Measurements from ENCODE around the gene COL5A2. TPM values are rescaled to one million over a fixed set of nuclear protein-coding genes. Genes with fewer than 3 reads are reported as not detected.

The COL5A2 gene
- total RNA-seq, 2 experiments from 2014 or later = 0.37 to 0.72 TPM

DNA sequence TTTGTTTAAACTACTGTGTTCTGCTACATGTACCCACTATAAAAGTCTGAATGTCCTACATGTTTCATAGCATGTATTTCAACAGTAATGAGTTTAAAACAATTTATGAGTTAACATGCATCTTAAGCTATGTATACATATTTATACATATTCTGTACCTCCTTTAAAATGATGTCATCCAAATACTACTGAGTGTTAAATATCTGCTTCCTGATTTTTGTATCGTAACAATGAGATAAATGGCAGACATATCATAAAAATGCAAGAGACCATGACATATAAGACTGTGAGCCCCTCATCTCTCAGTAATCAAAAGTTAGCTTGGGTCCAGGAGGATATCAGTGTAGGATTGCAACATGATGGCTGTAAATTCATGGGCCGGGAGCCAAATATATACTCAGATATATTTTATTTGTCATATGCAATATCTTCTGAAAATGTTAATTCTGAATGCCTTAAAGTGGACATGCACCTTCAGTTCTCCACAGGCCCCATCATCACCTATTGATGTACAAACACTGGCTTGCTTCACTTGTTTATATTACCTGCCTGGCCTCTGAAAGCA lies 3.6 kb downstream of the COL5A2 start:
- no peak overlapping the region for H3K27ac Mint-ChIP-seq
- H3K4me1 Mint-ChIP-seq = peaks cover 5% of the 10 kb centered on the region
- no peaks in the 10 kb centered on the region for H3K36me3 Mint-ChIP-seq (ENCODE audit: low read depth)
- CTCF ChIA-PET = no interaction called here
- POLR2A ChIA-PET = no interaction called here
- no peaks in the 10 kb centered on the region for H3K9me3 Mint-ChIP-seq
- peaks cover 13% of the 10 kb centered on the region for H3K27me3 Mint-ChIP-seq
- no peak for DNase-seq
- no peak overlapping the region for H3K4me3 Mint-ChIP-seq

DNA sequence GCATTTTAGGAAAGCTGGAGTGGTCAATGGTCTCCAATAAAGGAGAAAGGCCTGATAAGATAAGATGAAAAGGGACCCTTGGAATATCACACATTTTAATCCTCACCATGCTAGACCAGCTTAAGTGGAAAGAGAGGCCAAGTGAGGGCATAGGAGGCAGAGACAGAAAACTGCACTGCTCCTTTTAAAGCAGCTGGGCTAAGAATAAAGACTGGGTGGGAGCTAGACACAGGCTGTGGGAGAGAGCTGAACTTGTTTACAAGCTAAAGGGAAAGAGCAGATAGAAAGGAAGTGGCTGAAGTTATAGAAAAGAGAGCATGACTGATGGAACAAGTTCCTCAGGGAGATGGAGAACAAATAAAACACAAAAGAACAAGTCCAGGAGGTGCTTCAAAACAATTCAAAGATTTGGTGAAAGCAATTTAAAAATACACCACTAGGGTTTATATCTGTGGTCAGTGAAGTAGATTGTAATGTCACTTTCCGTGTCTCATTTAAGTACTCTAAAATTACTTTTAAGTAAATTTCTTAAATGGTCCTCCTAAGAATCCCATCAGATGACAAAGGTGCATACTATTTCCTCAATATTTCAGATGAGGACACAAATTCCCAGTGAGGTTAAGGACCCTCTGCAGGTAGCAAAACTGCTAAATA lies 7.5 kb downstream of the COL5A2 start:
- POLR2A ChIA-PET = no interaction called here
- DNase-seq = no peak
- H3K36me3 Mint-ChIP-seq (ENCODE audit: low read depth) = no peaks in the 10 kb centered on the region
- H3K4me1 Mint-ChIP-seq = no peaks in the 10 kb centered on the region
- H3K9me3 Mint-ChIP-seq = no peaks in the 10 kb centered on the region
- H3K4me3 Mint-ChIP-seq = no peak overlapping the region
- CTCF ChIA-PET = no interaction called here
- H3K27ac Mint-ChIP-seq = no peak overlapping the region
- H3K27me3 Mint-ChIP-seq = no peaks in the 10 kb centered on the region

DNA sequence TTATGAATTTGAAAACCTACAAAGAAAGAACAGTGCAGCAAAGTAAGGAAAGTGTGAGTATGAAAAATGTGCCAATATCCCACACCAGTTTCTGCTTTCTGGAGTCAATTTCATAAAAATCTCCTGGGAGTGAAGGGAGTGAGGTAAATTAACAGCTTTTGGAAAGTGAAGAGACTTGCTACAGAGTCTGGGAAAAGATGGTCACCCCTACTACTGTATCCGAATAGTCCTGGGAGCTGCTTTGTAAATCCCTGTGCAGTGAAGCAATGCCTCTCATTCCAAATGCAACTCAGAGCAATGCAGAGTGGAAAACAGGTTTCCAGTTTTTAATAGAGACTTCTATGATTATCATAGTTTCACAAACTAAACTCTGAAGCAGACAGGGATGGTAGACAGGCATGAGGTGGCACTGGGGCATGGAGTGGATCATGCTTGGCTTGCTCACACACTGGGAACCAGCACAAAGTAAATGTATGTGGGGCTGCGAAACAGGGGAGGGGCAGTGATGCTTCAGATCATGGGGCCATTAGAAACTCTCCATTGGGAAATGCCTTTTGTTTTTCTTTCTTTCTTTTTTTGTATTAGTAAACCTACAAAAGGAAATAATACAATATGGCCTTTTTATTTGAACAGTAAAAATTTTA lies 10.6 kb downstream of the COL5A2 start:
- Mint-ChIP-seq H3K9me3 (no peaks in the 10 kb centered on the region), H3K4me3 (no peak overlapping the region), H3K27me3 (no peaks in the 10 kb centered on the region), H3K27ac (no peak overlapping the region), H3K36me3 (ENCODE audit: low read depth) (no peaks in the 10 kb centered on the region), H3K4me1 (no peaks in the 10 kb centered on the region)
- CTCF ChIA-PET = no interaction called here
- POLR2A ChIA-PET = no interaction called here
- DNase-seq = no peak

DNA sequence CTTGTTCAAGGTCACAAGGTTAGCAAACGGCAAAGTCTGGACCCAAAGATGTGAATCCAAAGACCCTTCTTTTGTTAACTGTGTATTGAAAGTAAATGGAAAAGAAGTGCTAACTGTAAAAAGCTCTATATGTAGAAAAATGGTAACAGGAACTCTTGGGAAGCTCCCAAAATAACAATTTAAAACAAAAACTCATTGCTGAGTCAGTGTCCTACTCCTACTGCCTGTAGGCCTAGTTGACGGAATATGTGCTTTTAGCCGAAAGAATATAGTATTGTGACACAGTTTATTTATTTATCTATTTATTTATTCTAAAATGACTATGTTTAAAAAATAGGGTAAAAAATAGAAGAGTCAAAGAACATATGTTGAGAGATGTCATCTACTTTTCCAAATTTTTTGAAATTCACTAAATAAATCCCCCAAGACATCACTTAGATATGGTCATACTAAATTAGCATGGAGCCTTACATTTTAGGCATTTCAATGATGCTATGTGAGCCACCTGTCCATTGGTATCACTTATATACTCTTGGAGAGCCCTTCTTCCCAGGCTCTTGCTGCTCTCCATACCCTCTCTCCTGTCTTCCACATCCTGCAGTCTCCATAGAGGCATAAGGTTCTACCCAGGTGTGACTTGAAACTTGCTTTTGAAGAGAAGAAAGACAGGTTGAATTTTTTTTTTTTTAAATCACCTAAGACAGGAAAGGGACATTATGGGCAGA lies 13.7 kb downstream of the COL5A2 start:
- no peaks in the 10 kb centered on the region for H3K4me1 Mint-ChIP-seq
- ChIA-PET CTCF (no interaction called here), POLR2A (no interaction called here)
- no peaks in the 10 kb centered on the region for H3K27me3 Mint-ChIP-seq
- no peak overlapping the region for H3K4me3 Mint-ChIP-seq
- H3K9me3 Mint-ChIP-seq = no peaks in the 10 kb centered on the region
- H3K36me3 Mint-ChIP-seq (ENCODE audit: low read depth) = no peaks in the 10 kb centered on the region
- no peak overlapping the region for H3K27ac Mint-ChIP-seq
- no peak for DNase-seq

DNA sequence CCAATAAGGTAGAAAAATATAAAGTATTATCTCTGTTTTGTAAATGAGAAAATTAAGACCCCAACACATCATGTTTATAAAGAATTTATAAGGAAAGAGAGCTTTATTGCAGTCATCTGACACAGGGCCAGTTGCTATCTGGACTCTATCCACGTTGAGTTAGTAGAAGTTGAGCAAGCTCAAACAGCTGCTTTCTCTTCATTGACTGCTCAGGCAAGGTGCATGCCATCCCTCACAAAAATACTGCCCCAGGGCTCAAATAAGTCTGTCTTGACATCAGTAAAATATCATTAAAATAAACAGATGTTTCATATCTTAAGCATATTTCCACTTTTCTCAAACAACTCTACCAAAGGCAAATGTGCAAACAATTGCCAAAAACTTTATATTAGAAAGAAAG lies 14.8 kb downstream of the COL5A2 start:
- Mint-ChIP-seq H3K27me3 (no peaks in the 10 kb centered on the region), H3K4me1 (no peaks in the 10 kb centered on the region), H3K27ac (no peak overlapping the region), H3K36me3 (ENCODE audit: low read depth) (no peaks in the 10 kb centered on the region), H3K9me3 (no peaks in the 10 kb centered on the region), H3K4me3 (no peak overlapping the region)
- POLR2A ChIA-PET = no interaction called here
- DNase-seq = no peak
- CTCF ChIA-PET = no interaction called here

DNA sequence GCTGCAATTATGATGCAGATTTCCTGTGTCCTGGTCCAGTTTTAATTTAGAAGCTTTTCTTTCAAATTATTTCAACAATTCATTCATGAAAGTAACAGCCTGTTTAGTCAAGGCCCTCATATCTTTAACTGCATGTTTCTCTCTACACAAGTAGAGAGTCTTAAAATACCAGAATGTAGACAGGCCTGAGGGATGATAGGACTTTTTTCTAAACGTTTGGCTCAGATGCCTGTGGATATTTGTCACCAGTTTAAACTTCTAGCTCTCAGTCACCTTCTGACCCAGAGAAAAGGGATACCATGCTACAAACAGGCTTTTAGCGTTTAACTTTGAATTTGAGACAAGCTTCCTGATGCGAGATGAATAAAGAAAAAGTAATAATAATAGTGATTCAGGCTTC lies 15.7 kb downstream of the COL5A2 start:
- Mint-ChIP-seq H3K9me3 (no peaks in the 10 kb centered on the region), H3K4me1 (no peaks in the 10 kb centered on the region), H3K27ac (no peak overlapping the region), H3K4me3 (no peak overlapping the region), H3K36me3 (ENCODE audit: low read depth) (no peaks in the 10 kb centered on the region), H3K27me3 (no peaks in the 10 kb centered on the region)
- no peak for DNase-seq
- ChIA-PET POLR2A (no interaction called here), CTCF (interaction anchor here (0.6 to 0.7 kb wide), 2 partner anchors 18 to 48 kb away, joined by 3 to 4 read pairs; no protein-coding TSS in a partner anchor)

DNA sequence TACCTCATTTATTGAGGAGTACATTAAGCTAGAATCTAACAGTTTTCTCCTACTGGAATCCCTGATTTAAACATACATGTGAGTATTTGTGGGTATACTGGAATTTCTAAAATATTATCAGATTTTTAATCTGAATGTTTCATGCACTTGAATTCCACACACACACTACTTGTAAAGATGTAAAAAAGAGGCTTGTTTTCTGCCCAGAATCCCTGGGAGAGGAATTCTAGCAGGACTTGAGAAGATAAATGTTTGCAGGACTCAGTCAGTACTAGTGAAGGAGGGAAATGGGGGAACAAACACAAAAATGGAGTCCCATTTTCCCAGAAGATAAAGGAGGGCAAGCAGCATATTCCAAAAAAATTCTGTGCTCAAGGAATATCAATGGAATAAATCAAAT lies 17.0 kb downstream of the COL5A2 start:
- H3K4me3 Mint-ChIP-seq = no peak overlapping the region
- DNase-seq = no peak
- CTCF ChIA-PET = no interaction called here
- H3K36me3 Mint-ChIP-seq (ENCODE audit: low read depth) = no peaks in the 10 kb centered on the region
- no peaks in the 10 kb centered on the region for H3K27me3 Mint-ChIP-seq
- no peaks in the 10 kb centered on the region for H3K9me3 Mint-ChIP-seq
- POLR2A ChIA-PET = no interaction called here
- H3K4me1 Mint-ChIP-seq = no peaks in the 10 kb centered on the region
- no peak overlapping the region for H3K27ac Mint-ChIP-seq

DNA sequence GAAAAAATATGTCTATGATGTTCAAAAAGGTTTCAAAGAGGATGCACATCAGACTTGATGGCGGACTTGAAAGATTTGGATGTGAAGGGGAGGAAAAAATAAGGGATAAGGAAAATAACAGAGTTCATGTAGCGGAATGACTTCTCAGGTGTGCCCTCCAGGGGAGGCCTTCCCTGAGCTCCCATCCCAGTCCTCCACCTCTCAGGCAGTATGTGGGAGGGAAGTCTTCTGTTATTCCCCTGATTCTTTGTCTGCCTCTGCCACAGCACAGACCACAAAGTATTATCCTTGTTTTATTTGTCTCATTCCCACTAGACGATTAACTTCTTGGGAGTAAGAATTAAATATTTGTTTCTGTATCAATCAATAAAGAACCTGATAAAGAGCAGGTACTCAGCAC lies 17.7 kb downstream of the COL5A2 start:
- no peaks in the 10 kb centered on the region for H3K36me3 Mint-ChIP-seq (ENCODE audit: low read depth)
- H3K9me3 Mint-ChIP-seq = no peaks in the 10 kb centered on the region
- H3K27ac Mint-ChIP-seq = no peak overlapping the region
- H3K27me3 Mint-ChIP-seq = no peaks in the 10 kb centered on the region
- H3K4me3 Mint-ChIP-seq = no peak overlapping the region
- ChIA-PET CTCF (no interaction called here), POLR2A (no interaction called here)
- DNase-seq = no peak
- H3K4me1 Mint-ChIP-seq = no peaks in the 10 kb centered on the region

DNA sequence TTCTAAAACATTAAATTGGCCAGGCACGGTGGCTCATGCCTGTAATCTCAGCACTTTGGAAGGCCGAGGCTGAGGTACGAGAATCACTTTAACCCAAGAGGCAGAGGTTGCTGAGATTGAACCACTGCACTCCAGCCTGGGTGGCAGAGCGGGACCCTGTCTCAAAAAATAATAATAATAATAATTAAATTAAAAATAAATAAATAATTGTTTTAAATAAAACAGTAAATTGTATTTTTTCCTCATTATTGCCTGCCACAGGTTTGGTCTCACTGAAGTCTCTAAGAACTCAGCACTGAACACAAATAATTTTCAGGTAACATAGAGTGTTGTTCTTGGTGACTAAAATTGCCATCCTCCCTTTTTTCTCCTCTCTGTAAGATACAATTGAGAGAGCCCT lies 19.8 kb downstream of the COL5A2 start:
- CTCF ChIA-PET = interaction anchor here (0.7 kb wide), 1 partner anchor 286 kb away, joined by 3 read pairs; no protein-coding TSS in a partner anchor
- Mint-ChIP-seq H3K27ac (no peak overlapping the region), H3K4me1 (no peaks in the 10 kb centered on the region), H3K9me3 (no peaks in the 10 kb centered on the region), H3K27me3 (no peaks in the 10 kb centered on the region), H3K4me3 (no peak overlapping the region), H3K36me3 (ENCODE audit: low read depth) (no peaks in the 10 kb centered on the region)
- no peak for DNase-seq
- POLR2A ChIA-PET = no interaction called here

DNA sequence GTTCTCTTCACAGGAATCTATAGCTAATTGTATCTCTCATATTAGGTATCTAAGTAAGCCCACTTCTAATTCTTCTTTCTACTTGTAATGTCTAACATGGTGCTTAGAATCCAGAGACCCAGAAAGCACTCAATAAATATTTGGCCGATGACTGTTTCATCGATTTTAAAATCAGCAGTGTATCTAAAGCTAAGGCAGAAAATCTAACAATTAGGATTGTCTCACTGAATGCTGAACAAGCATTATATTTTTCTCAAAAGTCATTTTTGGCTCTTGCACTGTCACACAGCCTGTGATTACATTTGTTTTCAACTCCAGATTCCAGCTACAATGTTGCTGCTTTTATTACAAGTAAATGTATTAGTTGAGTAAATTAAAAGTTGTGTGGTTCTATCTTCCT lies 20.3 kb downstream of the COL5A2 start:
- DNase-seq = no peak
- Mint-ChIP-seq H3K4me1 (no peaks in the 10 kb centered on the region), H3K27ac (no peak overlapping the region), H3K9me3 (no peaks in the 10 kb centered on the region), H3K27me3 (no peaks in the 10 kb centered on the region), H3K4me3 (no peak overlapping the region), H3K36me3 (ENCODE audit: low read depth) (no peaks in the 10 kb centered on the region)
- POLR2A ChIA-PET = no interaction called here
- CTCF ChIA-PET = interaction anchor here (0.7 kb wide), 1 partner anchor 286 kb away, joined by 3 read pairs; no protein-coding TSS in a partner anchor

DNA sequence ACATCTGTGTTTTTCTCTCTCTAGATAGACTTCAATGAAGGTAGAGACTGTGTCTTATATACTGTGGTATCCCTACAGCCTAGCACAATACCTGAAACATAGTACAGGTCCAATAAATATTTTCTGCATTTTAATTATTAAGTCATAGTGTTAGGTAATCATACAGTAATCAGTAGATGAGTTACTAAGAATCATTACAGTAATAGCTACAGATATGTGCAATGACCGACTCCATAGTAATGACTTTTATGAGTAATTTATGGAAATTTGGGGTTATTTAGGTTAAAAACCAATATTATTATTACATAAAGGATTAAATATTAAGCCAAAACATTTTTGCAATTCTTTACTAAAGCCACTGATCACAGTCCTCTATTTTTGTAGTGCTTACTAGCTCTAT lies 21.6 kb downstream of the COL5A2 start:
- H3K9me3 Mint-ChIP-seq = no peaks in the 10 kb centered on the region
- H3K4me3 Mint-ChIP-seq = no peak overlapping the region
- no peaks in the 10 kb centered on the region for H3K36me3 Mint-ChIP-seq (ENCODE audit: low read depth)
- no peaks in the 10 kb centered on the region for H3K27me3 Mint-ChIP-seq
- H3K4me1 Mint-ChIP-seq = no peaks in the 10 kb centered on the region
- CTCF ChIA-PET = no interaction called here
- no peak for DNase-seq
- POLR2A ChIA-PET = no interaction called here
- no peak overlapping the region for H3K27ac Mint-ChIP-seq

DNA sequence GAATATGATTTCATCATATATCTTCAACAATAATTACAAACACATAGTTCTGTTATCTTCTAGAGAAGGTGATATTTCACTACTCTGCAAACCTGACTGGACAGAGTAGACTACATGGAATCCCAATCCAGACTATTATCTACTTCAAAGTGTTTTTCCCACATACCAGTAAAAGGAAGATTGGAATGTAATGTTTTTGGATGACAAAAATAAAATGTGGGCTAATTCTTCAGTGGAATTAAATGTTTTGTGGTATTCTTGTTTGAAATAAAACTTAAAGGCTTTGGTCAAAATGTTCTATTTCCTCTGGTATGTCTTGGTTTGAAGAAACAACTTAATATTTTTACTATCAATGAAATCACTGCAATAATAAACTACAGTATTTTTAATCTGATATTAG lies 22.1 kb downstream of the COL5A2 start:
- Mint-ChIP-seq H3K27me3 (no peaks in the 10 kb centered on the region), H3K4me1 (no peaks in the 10 kb centered on the region), H3K27ac (no peak overlapping the region), H3K9me3 (no peaks in the 10 kb centered on the region), H3K4me3 (no peak overlapping the region), H3K36me3 (ENCODE audit: low read depth) (no peaks in the 10 kb centered on the region)
- ChIA-PET POLR2A (no interaction called here), CTCF (no interaction called here)
- DNase-seq = no peak

DNA sequence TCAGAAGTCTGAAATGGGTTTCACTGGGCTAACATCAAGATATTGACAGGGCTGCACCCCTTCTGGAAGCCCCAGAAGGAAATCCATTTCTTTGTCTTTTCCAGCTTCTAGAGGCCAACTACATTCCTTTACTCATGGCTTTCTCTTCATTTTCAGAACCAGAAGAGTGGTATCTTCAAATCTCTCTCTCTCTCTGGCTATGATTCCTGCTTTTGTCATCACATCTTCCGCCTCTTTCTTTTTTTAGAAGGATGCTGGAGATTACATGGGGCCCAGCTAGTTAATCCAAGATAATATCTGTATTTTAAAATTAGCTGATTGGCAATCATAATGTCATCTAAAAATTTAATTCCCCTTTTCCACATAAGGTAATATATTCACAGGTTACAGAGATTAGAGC lies 23.8 kb downstream of the COL5A2 start:
- Mint-ChIP-seq H3K27ac (no peak overlapping the region), H3K4me3 (no peak overlapping the region), H3K4me1 (no peaks in the 10 kb centered on the region), H3K36me3 (ENCODE audit: low read depth) (no peaks in the 10 kb centered on the region), H3K9me3 (no peaks in the 10 kb centered on the region), H3K27me3 (no peaks in the 10 kb centered on the region)
- DNase-seq = no peak
- ChIA-PET POLR2A (no interaction called here), CTCF (no interaction called here)
